NCI-H146 treated with DMSO at 0.1 percent for 48 hours (cell line): ENCODE measurements around the gene MTIF2.
A peak's percentile ranks its signal among the peaks of the same experiment; 100 is the strongest.
"Not testable (repeated sequence)": the region's sequence is repeated elsewhere in the genome, so short reads cannot be mapped to it uniquely, and the experiment has no call there.

Source experiments
- DNase-seq: peaks from one replicate; lab custom pipeline; 2025; ENCODE audit not compliant: unreplicated experiment; lab: John Stamatoyannopoulos, UW

MTIF2 gene

GRCh38 chr2:55245411-55245810 is 23.6 kb downstream of the MTIF2 start:
- DNase-seq, result no peak

DNA sequence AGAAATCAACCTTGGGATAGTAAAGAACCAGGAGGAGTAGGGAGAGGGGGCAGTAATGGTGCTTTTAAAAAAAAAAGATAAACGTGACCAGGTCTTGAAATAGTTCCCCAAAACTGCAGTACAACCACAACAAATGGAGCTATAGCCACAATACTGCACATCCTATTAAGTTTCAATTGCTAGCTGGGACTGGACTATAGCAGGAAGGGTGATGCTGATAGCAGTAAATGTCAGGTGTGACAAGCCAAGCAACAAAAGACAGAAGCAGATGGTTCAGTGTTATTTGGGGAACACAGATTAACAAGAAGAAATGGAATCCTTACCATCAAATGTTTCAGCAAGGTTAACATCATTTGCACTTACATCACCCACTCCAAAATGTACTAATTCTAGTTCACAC is 26.4 kb downstream of the MTIF2 start:
- no peak for DNase-seq

GRCh38 chr2:55241582-55241981 is 27.4 kb downstream of the MTIF2 start:
- not testable (repeated sequence) for DNase-seq

DNA sequence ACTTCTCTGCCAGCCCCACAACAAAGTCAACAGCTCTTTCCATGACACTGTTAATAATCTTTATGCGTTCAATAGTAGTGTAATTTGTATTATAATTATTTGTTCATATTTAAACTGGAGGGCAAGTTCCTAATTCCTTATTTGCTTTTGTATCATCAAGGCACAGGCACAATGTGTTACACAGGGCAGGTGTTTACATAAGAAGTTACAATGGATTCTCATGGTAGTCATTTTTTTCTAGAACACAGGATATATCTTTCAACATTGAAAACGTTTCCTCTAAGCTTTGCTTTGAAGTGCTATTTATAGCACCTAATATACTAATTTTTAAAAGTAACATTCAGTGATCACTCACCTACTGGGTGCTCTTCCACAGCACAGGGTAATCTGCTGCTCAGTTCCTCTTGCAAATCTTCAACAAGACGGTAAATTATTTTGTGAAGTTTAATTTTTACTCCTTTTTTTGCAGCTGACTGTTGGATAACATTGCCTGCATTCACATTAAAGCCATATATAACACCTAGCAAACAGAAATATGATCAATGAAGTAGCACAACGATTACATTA is 29.3 kb downstream of the MTIF2 start:
- DNase-seq, result peak; percentile 70

GRCh38 chr2:55236992-55237543 is 32.0 kb downstream of the MTIF2 start:
- no peak for DNase-seq

- no peak for DNase-seq
Measured at GRCh38 chr2:55235724-55236538, 33.1 kb downstream of the MTIF2 start.

DNA sequence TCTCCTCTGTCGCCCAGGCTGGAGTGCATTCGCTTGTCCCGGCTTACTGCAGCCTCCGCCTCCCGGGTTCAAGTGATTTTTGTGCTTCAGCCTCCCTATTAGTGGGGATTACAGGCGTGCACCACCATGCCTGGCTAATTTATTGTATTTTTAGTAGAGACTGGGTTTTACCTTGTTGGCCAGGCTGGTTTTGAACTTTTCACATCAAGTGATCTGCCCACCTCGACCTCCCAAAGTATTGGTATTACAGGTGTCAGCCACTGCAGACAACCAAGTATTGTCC is 35.4 kb downstream of the MTIF2 start:
- no peak for DNase-seq

- no peak for DNase-seq
Measured at GRCh38 chr2:55232863-55233657, 36.0 kb downstream of the MTIF2 start.

GRCh38 chr2:55232084-55232862 is 36.8 kb downstream of the MTIF2 start, which contains the start of the genes CLHC1 and RPS27A:
Gene CLHC1 (minus strand): TSS chr2:55232293. CDS start chr2:55222411, 9,882 bp downstream.
Gene RPS27A (plus strand): TSS chr2:55232688. CDS start chr2:55232825, 137 bp downstream.
- peak; percentile 93 for DNase-seq

GRCh38 chr2:55231546-55232083 is 37.4 kb downstream of the MTIF2 start:
- DNase-seq, result no peak

- no peak for DNase-seq
Measured at GRCh38 chr2:55230551-55230950, 38.5 kb downstream of the MTIF2 start.

DNA sequence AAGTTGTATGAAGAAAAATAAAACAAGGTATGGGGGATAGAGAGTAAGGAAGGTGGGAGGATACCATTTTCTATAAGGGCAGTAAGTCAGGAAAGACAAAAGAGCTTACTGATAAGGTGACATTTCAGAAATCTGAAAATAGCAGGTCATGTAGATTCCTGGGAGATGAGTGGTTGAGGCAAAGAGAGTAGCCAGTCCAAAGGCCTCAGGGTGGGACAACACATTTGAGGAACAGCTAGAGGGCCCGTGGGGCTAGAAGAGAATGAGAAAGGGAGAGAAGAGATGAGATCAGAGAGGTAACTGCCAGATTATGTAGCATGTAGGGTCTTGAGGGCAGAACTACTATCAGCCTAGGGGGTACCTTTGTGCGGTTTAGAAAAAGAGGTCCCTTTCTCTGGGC is 39.8 kb downstream of the MTIF2 start:
- DNase-seq, result no peak

- no peak for DNase-seq
Measured at GRCh38 chr2:55228226-55228563, 40.8 kb downstream of the MTIF2 start.

- DNase-seq, result not testable (repeated sequence)
Measured at GRCh38 chr2:55227437-55228225, 41.4 kb downstream of the MTIF2 start.

DNA sequence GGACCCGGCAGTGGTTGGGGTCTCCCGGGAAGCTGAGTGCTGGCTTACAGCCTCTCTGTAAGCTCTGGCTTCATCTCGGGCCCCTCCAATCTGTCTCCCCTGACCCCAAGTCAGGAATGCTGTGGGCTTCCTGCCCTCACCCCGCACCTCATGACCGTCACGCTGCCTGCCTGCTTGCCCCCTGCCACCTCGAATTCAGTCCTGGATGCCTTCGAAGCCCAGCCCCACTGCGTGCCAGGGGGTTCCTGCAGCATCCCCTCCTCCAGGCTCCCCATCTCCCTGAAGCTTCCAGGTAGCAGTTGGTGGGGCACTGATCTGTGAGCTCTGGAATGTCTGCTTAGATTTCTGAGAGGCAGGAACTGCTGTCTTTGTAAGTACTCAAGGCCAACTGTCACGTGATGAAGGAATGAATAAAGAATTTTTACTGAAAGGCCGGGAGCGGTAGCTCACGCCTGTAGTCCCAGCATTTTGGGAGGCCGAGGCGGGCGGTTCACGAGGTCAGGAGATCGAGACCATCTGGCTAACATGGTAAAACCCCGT is 43.5 kb downstream of the MTIF2 start:
- DNase-seq, result no peak

DNA sequence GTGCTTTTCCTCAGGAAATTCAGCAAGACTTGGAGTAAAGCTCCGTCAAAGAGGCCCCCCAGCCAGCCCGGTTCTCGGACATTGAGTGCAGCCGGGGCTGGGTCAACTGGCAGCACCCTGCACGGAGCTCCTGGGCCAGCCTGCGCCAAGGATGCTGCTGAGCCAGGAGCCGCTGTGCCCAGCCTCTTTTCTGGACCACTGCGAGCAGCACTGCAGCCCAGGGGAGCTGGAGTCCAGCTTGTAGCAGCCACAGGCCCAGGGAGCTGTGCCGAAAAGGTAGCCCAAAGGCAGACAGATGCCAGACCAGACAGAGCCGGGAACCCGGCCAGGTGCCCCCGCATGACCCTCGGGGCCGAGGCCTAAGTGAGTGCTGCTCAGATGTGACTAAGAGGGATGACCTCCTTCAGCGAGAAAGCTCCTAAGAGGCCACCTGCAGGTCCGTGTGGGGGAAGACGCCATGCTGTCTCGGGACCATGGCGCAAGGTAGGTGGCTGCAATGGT is 44.2 kb downstream of the MTIF2 start:
- DNase-seq, result no peak

DNA sequence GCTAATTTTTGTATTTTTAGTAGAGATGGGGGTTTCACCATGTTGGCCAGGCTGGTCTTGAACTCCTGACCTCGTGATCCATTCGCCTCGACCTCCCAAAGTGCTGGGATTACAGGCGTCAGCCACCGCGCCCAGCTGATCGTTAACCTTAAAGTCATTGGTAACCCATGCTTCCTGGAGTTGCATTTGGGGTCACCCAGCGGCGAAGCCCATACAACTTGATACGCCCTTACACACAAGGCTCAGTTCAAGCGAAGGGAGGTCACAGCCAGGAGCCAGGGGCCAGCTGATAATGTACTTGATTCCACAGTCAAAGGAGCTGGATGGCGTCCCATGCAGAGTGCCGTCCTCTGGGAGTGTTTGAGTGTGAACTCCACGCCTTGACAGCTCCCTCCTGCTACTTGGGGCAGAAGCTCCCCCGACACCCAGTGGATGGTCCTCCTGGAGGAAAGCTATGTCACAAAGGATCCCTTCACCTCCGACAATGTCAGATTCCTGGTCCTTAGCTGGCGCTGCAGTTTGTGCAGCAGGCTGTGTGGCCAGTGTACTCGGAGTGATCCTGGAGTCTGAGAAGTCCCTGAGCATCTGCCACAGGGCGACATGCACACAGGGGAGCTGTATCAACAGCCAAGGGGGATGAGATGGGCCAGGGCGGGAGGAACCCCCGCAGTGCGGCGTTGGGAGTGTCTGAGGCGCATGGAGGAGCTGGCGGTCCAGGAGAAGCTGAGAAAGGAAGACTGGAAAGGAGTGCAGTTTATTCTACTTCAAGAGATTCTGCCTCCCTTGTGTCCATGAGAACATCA is 44.9 kb downstream of the MTIF2 start:
- no peak for DNase-seq

GRCh38 chr2:55213822-55214221 is 55.2 kb downstream of the MTIF2 start:
- no peak for DNase-seq

DNA sequence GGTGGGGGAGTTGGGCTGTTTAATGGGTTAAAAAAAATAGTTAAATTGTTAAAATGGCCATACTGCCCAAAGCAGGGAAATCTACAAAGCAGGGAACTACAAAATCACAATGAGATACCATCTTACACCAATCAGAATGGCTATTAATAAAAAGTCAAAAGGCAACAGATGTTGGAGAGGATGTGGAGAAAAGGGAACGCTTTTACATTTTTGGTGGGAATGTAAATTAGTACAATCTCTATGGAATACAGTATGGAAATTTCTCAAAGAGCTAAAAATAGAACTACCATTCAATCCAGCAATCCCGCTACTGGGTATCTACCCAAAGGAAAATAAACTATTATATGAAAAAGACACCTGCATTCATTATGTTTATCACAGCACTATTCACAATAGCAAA is 64.1 kb downstream of the MTIF2 start:
- DNase-seq, result no peak
